GM12865 (cell line): ENCODE data around the gene C9orf50.

Source experiments
- DNase-seq: peaks from one replicate; pipeline ENCODE4 v3.0.0; 2010; ENCODE audit warnings: low read depth
- H3K4me3 ChIP-seq: 2 replicates; pipeline ENCODE4 v1.5.1; 2011; ENCODE audit warnings: mild to moderate bottlenecking, low read depth, low read length, control low read depth
- CTCF ChIP-seq: IDR thresholded peaks from 2 replicates; pipeline ENCODE4 v1.5.1; 2011; ENCODE audit warnings: low read length, control low read depth, low read depth, inconsistent platforms; ENCODE audit not compliant: insufficient read depth; ENCODE audit errors: missing control alignments

C9orf50 gene

GRCh38 chr9:129568560-129569501, 52.1 kb downstream of the C9orf50 start:
- DNase-seq: no peak
- H3K4me3 ChIP-seq: no peak overlapping the region
- TF ChIP-seq CTCF: no peak

GRCh38 chr9:129567842-129568559, 52.9 kb downstream of the C9orf50 start:
- no peak for TF ChIP-seq CTCF
- no peak overlapping the region for H3K4me3 ChIP-seq
- DNase-seq: no peak

- H3K4me3 ChIP-seq: no peak overlapping the region
- no peak for TF ChIP-seq CTCF
- DNase-seq: no peak
These were observed 53.6 kb downstream of the C9orf50 start for GRCh38 chr9:129567329-129567728.

GRCh38 chr9:129566563-129567266, 54.2 kb downstream of the C9orf50 start:
- no peak for DNase-seq
- no peak for TF ChIP-seq CTCF
- H3K4me3 ChIP-seq: no peak overlapping the region

GRCh38 chr9:129562917-129563316, 58.0 kb downstream of the C9orf50 start:
- DNase-seq: no peak
- no peak overlapping the region for H3K4me3 ChIP-seq
- no peak for TF ChIP-seq CTCF

GRCh38 chr9:129562514-129562913, 58.4 kb downstream of the C9orf50 start:
- H3K4me3 ChIP-seq: no peak overlapping the region
- no peak for DNase-seq
- no peak for TF ChIP-seq CTCF
